ENCODE data around the gene NUDT1. TPM values are rescaled to one million over a fixed set of nuclear protein-coding genes. Genes with fewer than 3 reads are reported as not detected.

Gene NUDT1
- total RNA-seq, 2 experiments from 2014 or later, result 12.8 to 13.0 TPM

GRCh38 chr7:2220954-2221353, 21.1 kb upstream of the NUDT1 start:
- intact Hi-C loops (cut with DNase I, micrococcal nuclease), result no loop called here
- no peak overlapping the region for H3K4me3 Mint-ChIP-seq
- DNase-seq (no peak), ATAC-seq (ENCODE audit: poor library complexity) (no peak)
- ChIA-PET POLR2A (no interaction called here), CTCF (no interaction called here)
- Histone ChIP-seq H3K9me3 (ENCODE audit: control insufficient read depth in 1 of 2, insufficient read depth in 1 of 2, low read length in 2 of 2) (no peaks in the 10 kb centered on the region), H3K27me3 (ENCODE audit: control insufficient read depth in 1 of 2, insufficient read depth in 2 of 2, low read length in 2 of 2) (no peaks in the 10 kb centered on the region), H3K27ac (ENCODE audit: low read depth in 1 of 2, low read length in 2 of 2) (no peak overlapping the region), H3K36me3 (ENCODE audit: insufficient read depth, low read length) (peaks cover 73% of the 10 kb centered on the region), H3K4me3 (ENCODE audit: low read length) (no peak overlapping the region), H3K4me1 (ENCODE audit: insufficient read depth, low read length) (no peaks in the 10 kb centered on the region)
- no peaks in the 10 kb centered on the region for H3K27me3 Mint-ChIP-seq
- no peak for TF ChIP-seq CTCF (IDR thresholded peaks at IDR 0.05)
- no peak overlapping the region for H3K27ac Mint-ChIP-seq
- H3K4me1 Mint-ChIP-seq (ENCODE audit: low read depth), result no peaks in the 10 kb centered on the region
- peaks cover 57% of the 10 kb centered on the region for H3K36me3 Mint-ChIP-seq (ENCODE audit: low read depth)
- no peaks in the 10 kb centered on the region for H3K9me3 Mint-ChIP-seq

- H3K27ac ChIP-seq (ENCODE audit: low read depth in 1 of 2, low read length in 2 of 2), result no peak overlapping the region
- intact Hi-C loops (cut with DNase I, micrococcal nuclease), result no loop called here
- H3K27me3 ChIP-seq (ENCODE audit: control insufficient read depth in 1 of 2, insufficient read depth in 2 of 2, low read length in 2 of 2), result no peaks in the 10 kb centered on the region
- no peak for ATAC-seq (ENCODE audit: poor library complexity)
- Mint-ChIP-seq H3K9me3 (no peaks in the 10 kb centered on the region), H3K4me1 (ENCODE audit: low read depth) (no peaks in the 10 kb centered on the region), H3K27me3 (no peaks in the 10 kb centered on the region), H3K27ac (no peak overlapping the region), H3K36me3 (ENCODE audit: low read depth) (peaks cover 58% of the 10 kb centered on the region), H3K4me3 (no peak overlapping the region)
- TF ChIP-seq CTCF (IDR thresholded peaks at IDR 0.05), result no peak
- DNase-seq, result no peak
- no peaks in the 10 kb centered on the region for H3K4me1 ChIP-seq (ENCODE audit: insufficient read depth, low read length)
- H3K9me3 ChIP-seq (ENCODE audit: control insufficient read depth in 1 of 2, insufficient read depth in 1 of 2, low read length in 2 of 2), result no peaks in the 10 kb centered on the region
- POLR2A ChIA-PET, result no interaction called here
- no peak overlapping the region for H3K4me3 ChIP-seq (ENCODE audit: low read length)
- H3K36me3 ChIP-seq (ENCODE audit: insufficient read depth, low read length), result peaks cover 63% of the 10 kb centered on the region
- CTCF ChIA-PET, result no interaction called here
Measured at GRCh38 chr7:2222516-2222915, 19.5 kb upstream of the NUDT1 start.

GRCh38 chr7:2223321-2223720, 18.7 kb upstream of the NUDT1 start:
- Histone ChIP-seq H3K27ac (ENCODE audit: low read depth in 1 of 2, low read length in 2 of 2) (no peak overlapping the region), H3K27me3 (ENCODE audit: control insufficient read depth in 1 of 2, insufficient read depth in 2 of 2, low read length in 2 of 2) (no peaks in the 10 kb centered on the region), H3K4me3 (ENCODE audit: low read length) (no peak overlapping the region), H3K9me3 (ENCODE audit: control insufficient read depth in 1 of 2, insufficient read depth in 1 of 2, low read length in 2 of 2) (no peaks in the 10 kb centered on the region), H3K4me1 (ENCODE audit: insufficient read depth, low read length) (no peaks in the 10 kb centered on the region), H3K36me3 (ENCODE audit: insufficient read depth, low read length) (peaks cover 60% of the 10 kb centered on the region)
- CTCF ChIA-PET, result no interaction called here
- Mint-ChIP-seq H3K4me1 (ENCODE audit: low read depth) (no peaks in the 10 kb centered on the region), H3K27me3 (no peaks in the 10 kb centered on the region), H3K27ac (no peak overlapping the region), H3K4me3 (no peak overlapping the region), H3K36me3 (ENCODE audit: low read depth) (peaks cover 56% of the 10 kb centered on the region), H3K9me3 (no peaks in the 10 kb centered on the region)
- ATAC-seq (ENCODE audit: poor library complexity) (no peak), DNase-seq (no peak)
- POLR2A ChIA-PET, result no interaction called here
- no peak for TF ChIP-seq CTCF (IDR thresholded peaks at IDR 0.05)
- intact Hi-C loops (cut with DNase I, micrococcal nuclease), result no loop called here
